Neural cell (in vitro differentiated cells): Measurements from ENCODE around the gene CDH5. TPM values are rescaled to one million over a fixed set of nuclear protein-coding genes. Genes with fewer than 3 reads are reported as not detected.

Experiments
- H2AFZ ChIP-seq: fragments of 200-600, 300-800 bp; sonication (generic), shearing (Covaris generic); 2 replicates; pipeline ENCODE4 v1.6.0; 2014; ENCODE audit warnings: low read depth, mild to moderate bottlenecking, antibody characterized with exemption, low read length, moderate library complexity
- H3F3A ChIP-seq: fragments of 200-600 bp; shearing (Covaris generic); 2 replicates; pipeline ENCODE4 v1.6.1; 2016; ENCODE audit warnings: mild to moderate bottlenecking, moderate library complexity, mixed read lengths, antibody characterized with exemption, low read length; ENCODE audit not compliant: insufficient read depth, poor library complexity, severe bottlenecking
- H3K27ac ChIP-seq: fragments of 200-600, 300-800 bp; sonication (generic), shearing (Covaris generic); 2 replicates; pipeline ENCODE4 v1.5.1; 2014; ENCODE audit warnings: mild to moderate bottlenecking, low read length, moderate library complexity
- H3K27me3 ChIP-seq: fragments of 300-800, 200-600 bp; sonication (generic), shearing (Covaris generic); 2 replicates; pipeline ENCODE4 v1.6.0; 2014; ENCODE audit warnings: mild to moderate bottlenecking, low read depth, low read length, moderate library complexity; ENCODE audit not compliant: insufficient read depth
- H3K36me3 ChIP-seq: fragments of 300-800, 200-600 bp; sonication (generic), shearing (Covaris generic); 2 replicates; pipeline ENCODE4 v1.5.1; 2014; ENCODE audit warnings: mild to moderate bottlenecking, antibody characterized with exemption, low read length, moderate library complexity; ENCODE audit not compliant: insufficient read depth
- H3K4me2 ChIP-seq: fragments of 300-800, 200-600 bp; sonication (generic), shearing (Covaris generic); 2 replicates; pipeline ENCODE4 v1.6.0; 2014; ENCODE audit warnings: mild to moderate bottlenecking, low read length
- H3K4me3 ChIP-seq: fragments of 300-800, 200-600 bp; sonication (generic), shearing (Covaris generic); 2 replicates; pipeline ENCODE4 v1.5.1; 2014; ENCODE audit warnings: mild to moderate bottlenecking, low read length, moderate library complexity
- H3K79me2 ChIP-seq: fragments of 200-600 bp; shearing (Covaris generic); replicated peaks from 2 replicates; pipeline ENCODE4 v1.6.0; 2014; ENCODE audit warnings: mild to moderate bottlenecking, low read length, moderate library complexity; ENCODE audit not compliant: insufficient read depth
- H3K9ac ChIP-seq: fragments of 300-800, 200-600 bp; sonication (generic), shearing (Covaris generic); 2 replicates; pipeline ENCODE4 v1.6.1; 2016; ENCODE audit warnings: mild to moderate bottlenecking, low read length, mixed read lengths
- H3K9me2 ChIP-seq: fragments of 200-600 bp; shearing (Covaris generic); 2 replicates; pipeline ENCODE4 v1.6.1; 2016; ENCODE audit warnings: mild to moderate bottlenecking, low read length, mixed read lengths; ENCODE audit not compliant: insufficient read depth
- H3K9me3 ChIP-seq: fragments of 200-600, 300-800 bp; sonication (generic), shearing (Covaris generic); 2 replicates; pipeline ENCODE4 v1.6.1; 2016; ENCODE audit warnings: mild to moderate bottlenecking, mixed run types, low read length, moderate library complexity, mixed read lengths
- H4K20me1 ChIP-seq: fragments of 200-600 bp; shearing (Covaris generic); 2 replicates; pipeline ENCODE4 v1.6.1; 2016; ENCODE audit warnings: mild to moderate bottlenecking, mixed run types; ENCODE audit not compliant: insufficient read depth
- EP300 ChIP-seq: fragments of 450-650 bp; conservative IDR thresholded peaks from 2 replicates; pipeline ENCODE4 v1.6.1; 2014; ENCODE audit warnings: antibody characterized with exemption, mild to moderate bottlenecking, moderate library complexity; ENCODE audit not compliant: poor library complexity, severe bottlenecking
- POLR2AphosphoS5 ChIP-seq: IDR thresholded peaks from 2 replicates; pipeline ENCODE4 v1.6.1; 2012
- RAD21 ChIP-seq: fragments of 450-650 bp; conservative IDR thresholded peaks from 2 replicates; pipeline ENCODE4 v1.6.1; 2014; ENCODE audit warnings: antibody characterized with exemption, mild to moderate bottlenecking, moderate library complexity
- SMC3 ChIP-seq: fragments of 450-650 bp; conservative IDR thresholded peaks from 2 replicates; pipeline ENCODE4 v1.6.1; 2014; ENCODE audit warnings: antibody characterized with exemption, mild to moderate bottlenecking, moderate library complexity; ENCODE audit not compliant: poor library complexity
- polyA plus RNA-seq: library from polyadenylated mRNA; depleted of rRNA; stranded (reverse); fragments of >200 nt; gene quantifications from 2 replicates; pipeline ENCODE4 v1.2.3, GENCODE V29; 2014
- TF ChIP-seq, protein P1 (sequence below): fragments of 450-650 bp; IDR thresholded peaks from 2 replicates; pipeline ENCODE4 v1.5.1; 2014; ENCODE audit warnings: antibody characterized with exemption, mild to moderate bottlenecking, moderate library complexity; ENCODE audit not compliant: poor library complexity, severe bottlenecking
- TF ChIP-seq, protein P2 (sequence below): IDR thresholded peaks from 2 replicates; pipeline ENCODE4 v1.6.1; 2012; ENCODE audit warnings: borderline replicate concordance

The CDH5 gene
- polyA plus RNA-seq, 1 donor from 2014 or later: not detected

DNA sequence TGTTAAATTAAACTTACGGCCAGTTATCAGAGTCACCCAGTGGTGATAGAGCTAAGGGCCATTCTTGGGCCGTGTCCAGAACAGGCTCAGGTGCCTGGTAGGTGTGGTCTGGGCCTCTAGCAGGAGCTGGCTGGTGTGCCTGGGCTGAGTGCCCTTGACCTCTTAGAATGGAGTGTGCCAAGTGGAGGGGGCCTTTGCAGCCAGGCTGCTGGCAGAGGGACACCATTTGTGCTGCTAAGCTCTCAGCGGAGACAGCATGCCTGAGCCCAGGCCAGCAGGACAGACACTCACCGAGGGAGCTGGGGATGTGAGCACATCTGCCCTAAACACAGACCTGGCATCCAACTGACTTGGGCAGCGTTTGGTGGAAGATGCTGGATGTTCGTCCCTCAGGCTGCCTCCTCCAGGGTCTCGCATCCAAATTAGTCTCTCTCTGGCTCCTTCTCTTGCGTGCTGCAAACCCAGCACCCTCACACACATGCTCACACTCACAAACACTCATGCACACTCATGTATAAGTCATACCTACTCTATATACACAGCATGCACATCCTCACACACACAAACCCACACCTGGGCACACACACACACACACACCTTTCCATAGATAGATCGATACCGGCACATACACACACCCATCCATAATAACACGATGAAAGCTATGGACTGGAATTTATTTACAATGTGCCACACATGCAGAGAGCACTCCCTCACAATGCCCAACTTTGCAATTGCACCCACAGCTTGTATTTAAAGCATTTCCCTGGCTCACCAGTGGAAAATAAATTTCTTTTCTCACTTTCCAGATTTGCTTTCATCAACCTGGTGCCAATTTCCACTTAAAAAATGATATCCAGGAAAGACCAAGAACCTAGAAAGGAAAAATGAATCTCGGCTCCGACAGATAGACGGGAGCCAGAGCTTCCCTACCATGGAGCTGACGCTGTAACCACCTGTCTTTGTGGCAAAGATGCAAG, 33.6 kb upstream of the CDH5 start:
- no peak for TF ChIP-seq EP300
- no peak overlapping the region for H3K9ac ChIP-seq
- no peaks in the 10 kb centered on the region for H3F3A ChIP-seq
- H3K27ac ChIP-seq: no peak overlapping the region
- no peak overlapping the region for H3K4me2 ChIP-seq
- H3K9me3 ChIP-seq: peaks cover 14% of the 10 kb centered on the region
- no peaks in the 10 kb centered on the region for H3K9me2 ChIP-seq
- no peaks in the 10 kb centered on the region for H3K79me2 ChIP-seq
- no peaks in the 10 kb centered on the region for H3K27me3 ChIP-seq
- H2AFZ ChIP-seq: no peak overlapping the region
- H3K36me3 ChIP-seq: no peaks in the 10 kb centered on the region
- H3K4me3 ChIP-seq: no peak overlapping the region
- no peaks in the 10 kb centered on the region for H4K20me1 ChIP-seq

DNA sequence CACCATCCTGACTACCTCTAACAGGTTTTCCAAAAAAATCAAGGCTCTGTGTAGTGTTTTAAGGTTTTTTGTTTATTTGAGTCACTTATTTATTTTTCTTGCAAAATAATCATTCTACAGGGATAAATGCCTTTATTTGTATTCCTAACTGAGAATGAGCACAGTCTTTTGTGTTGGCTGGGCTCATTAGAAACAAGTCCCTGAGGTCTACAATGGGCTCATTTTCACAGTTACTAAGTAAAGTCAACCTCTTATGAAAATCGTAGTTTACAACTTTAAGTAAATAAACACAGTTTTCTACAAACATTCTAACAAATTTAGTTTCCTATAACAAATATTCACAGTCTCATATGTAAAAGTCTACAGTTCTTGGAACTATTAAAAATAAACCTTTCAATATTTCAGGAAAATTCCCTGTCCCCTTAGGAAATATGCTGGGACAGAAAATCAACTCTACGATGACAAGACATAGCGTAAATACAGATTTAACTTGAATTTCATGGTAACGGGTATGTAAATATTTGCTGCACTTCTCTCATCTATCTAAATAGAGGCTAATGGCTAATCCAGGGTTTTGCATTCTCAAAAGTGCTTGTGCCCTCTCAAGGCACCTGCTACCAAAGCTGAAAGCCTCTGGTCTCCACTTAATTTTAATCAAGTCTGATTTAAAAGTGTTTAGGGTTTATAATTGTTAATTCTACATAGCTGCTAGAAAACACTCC, 31.5 kb upstream of the CDH5 start:
- Histone ChIP-seq H3K36me3 (no peaks in the 10 kb centered on the region), H4K20me1 (no peaks in the 10 kb centered on the region), H3K4me3 (no peak overlapping the region), H3K27me3 (no peaks in the 10 kb centered on the region), H3K79me2 (no peaks in the 10 kb centered on the region), H3K4me2 (no peak overlapping the region), H2AFZ (no peak overlapping the region), H3F3A (no peaks in the 10 kb centered on the region), H3K27ac (no peak overlapping the region), H3K9me3 (peaks cover 15% of the 10 kb centered on the region), H3K9ac (no peak overlapping the region), H3K9me2 (no peaks in the 10 kb centered on the region)
- TF ChIP-seq POLR2AphosphoS5 (no peak), EP300 (no peak), SMC3 (no peak), RAD21 (no peak)
- TF ChIP-seq, protein P1, sequence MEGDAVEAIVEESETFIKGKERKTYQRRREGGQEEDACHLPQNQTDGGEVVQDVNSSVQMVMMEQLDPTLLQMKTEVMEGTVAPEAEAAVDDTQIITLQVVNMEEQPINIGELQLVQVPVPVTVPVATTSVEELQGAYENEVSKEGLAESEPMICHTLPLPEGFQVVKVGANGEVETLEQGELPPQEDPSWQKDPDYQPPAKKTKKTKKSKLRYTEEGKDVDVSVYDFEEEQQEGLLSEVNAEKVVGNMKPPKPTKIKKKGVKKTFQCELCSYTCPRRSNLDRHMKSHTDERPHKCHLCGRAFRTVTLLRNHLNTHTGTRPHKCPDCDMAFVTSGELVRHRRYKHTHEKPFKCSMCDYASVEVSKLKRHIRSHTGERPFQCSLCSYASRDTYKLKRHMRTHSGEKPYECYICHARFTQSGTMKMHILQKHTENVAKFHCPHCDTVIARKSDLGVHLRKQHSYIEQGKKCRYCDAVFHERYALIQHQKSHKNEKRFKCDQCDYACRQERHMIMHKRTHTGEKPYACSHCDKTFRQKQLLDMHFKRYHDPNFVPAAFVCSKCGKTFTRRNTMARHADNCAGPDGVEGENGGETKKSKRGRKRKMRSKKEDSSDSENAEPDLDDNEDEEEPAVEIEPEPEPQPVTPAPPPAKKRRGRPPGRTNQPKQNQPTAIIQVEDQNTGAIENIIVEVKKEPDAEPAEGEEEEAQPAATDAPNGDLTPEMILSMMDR: no peak
- TF ChIP-seq, protein P2, sequence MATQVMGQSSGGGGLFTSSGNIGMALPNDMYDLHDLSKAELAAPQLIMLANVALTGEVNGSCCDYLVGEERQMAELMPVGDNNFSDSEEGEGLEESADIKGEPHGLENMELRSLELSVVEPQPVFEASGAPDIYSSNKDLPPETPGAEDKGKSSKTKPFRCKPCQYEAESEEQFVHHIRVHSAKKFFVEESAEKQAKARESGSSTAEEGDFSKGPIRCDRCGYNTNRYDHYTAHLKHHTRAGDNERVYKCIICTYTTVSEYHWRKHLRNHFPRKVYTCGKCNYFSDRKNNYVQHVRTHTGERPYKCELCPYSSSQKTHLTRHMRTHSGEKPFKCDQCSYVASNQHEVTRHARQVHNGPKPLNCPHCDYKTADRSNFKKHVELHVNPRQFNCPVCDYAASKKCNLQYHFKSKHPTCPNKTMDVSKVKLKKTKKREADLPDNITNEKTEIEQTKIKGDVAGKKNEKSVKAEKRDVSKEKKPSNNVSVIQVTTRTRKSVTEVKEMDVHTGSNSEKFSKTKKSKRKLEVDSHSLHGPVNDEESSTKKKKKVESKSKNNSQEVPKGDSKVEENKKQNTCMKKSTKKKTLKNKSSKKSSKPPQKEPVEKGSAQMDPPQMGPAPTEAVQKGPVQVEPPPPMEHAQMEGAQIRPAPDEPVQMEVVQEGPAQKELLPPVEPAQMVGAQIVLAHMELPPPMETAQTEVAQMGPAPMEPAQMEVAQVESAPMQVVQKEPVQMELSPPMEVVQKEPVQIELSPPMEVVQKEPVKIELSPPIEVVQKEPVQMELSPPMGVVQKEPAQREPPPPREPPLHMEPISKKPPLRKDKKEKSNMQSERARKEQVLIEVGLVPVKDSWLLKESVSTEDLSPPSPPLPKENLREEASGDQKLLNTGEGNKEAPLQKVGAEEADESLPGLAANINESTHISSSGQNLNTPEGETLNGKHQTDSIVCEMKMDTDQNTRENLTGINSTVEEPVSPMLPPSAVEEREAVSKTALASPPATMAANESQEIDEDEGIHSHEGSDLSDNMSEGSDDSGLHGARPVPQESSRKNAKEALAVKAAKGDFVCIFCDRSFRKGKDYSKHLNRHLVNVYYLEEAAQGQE: no peak
